HAP-1 (cell line): ENCODE measurements around the gene TMIGD3.

ENCODE experiments used
- DNase-seq, 2 experiments: peaks; one replicate each; pipeline ENCODE4 v3.0.0-alpha.2; 2016 to 2020; ENCODE audit warnings: low spot score in 2 of 2
- H3K27me3 ChIP-seq: fragments of 250-450 bp; sonication (Bioruptor Pico); 2 replicates; pipeline ENCODE4 v1.5.1; 2020; ENCODE audit warnings: low read depth, mild to moderate bottlenecking, moderate library complexity
- H3K36me3 ChIP-seq: fragments of 250-450 bp; sonication (Bioruptor Pico); replicated peaks from 2 replicates; pipeline ENCODE4 v1.5.1; 2020; ENCODE audit warnings: mild to moderate bottlenecking
- H3K4me1 ChIP-seq: fragments of 250-450 bp; sonication (Bioruptor Pico); 2 replicates; pipeline ENCODE4 v1.5.1; 2020; ENCODE audit warnings: mild to moderate bottlenecking
- H3K4me3 ChIP-seq: fragments of 250-450 bp; sonication (Bioruptor Pico); 2 replicates; pipeline ENCODE4 v1.5.1; 2020; ENCODE audit warnings: mild to moderate bottlenecking, moderate library complexity
- H3K9me3 ChIP-seq: fragments of 250-450 bp; sonication (Bioruptor Pico); 2 replicates; pipeline ENCODE4 v1.5.1; 2020; ENCODE audit warnings: mild to moderate bottlenecking, moderate library complexity
- in situ Hi-C: fragments of 300-500 bp; cut with MboI; formaldehyde crosslinking; loops from 3 replicates; pipeline ENCODE4 v1.14.3; 2020; ENCODE audit warnings: low sequenced_read_pairs, inconsistent platforms, mixed read lengths

TMIGD3 gene

DNA sequence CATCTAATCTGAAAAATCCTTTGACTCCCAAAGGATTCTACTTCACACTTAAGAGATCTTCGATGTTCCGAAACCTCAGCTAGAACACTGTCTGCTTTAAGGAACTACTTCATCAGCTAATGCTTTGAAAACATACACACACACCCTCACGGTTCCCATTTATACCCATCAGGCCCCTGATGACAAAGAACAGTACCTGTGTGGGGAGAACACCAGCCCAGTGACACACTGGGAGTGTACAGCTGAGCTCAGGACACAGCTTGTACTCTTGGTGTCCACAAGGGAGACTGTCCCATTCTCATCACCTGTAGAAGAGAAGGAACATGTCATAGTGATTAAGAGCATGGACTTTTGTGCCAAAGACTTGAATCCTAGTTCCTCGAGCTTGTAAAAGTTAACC lies 61.0 kb downstream of the TMIGD3 start:
- Histone ChIP-seq H3K9me3 (no peaks in the 10 kb centered on the region), H3K27me3 (no peaks in the 10 kb centered on the region), H3K36me3 (peaks cover 72% of the 10 kb centered on the region), H3K4me1 (peaks cover 19% of the 10 kb centered on the region), H3K4me3 (no peak overlapping the region)
- DNase-seq: no peak
- in situ Hi-C loops: no loop called here

GRCh38 chr1:111441573-111442192 lies 61.8 kb downstream of the TMIGD3 start:
- Histone ChIP-seq H3K36me3 (peaks cover 67% of the 10 kb centered on the region), H3K27me3 (no peaks in the 10 kb centered on the region), H3K9me3 (no peaks in the 10 kb centered on the region), H3K4me1 (peaks cover 15% of the 10 kb centered on the region), H3K4me3 (no peak overlapping the region)
- peak in 1 of 2 experiments; percentile 71 for DNase-seq
- in situ Hi-C loops: no loop called here

DNA sequence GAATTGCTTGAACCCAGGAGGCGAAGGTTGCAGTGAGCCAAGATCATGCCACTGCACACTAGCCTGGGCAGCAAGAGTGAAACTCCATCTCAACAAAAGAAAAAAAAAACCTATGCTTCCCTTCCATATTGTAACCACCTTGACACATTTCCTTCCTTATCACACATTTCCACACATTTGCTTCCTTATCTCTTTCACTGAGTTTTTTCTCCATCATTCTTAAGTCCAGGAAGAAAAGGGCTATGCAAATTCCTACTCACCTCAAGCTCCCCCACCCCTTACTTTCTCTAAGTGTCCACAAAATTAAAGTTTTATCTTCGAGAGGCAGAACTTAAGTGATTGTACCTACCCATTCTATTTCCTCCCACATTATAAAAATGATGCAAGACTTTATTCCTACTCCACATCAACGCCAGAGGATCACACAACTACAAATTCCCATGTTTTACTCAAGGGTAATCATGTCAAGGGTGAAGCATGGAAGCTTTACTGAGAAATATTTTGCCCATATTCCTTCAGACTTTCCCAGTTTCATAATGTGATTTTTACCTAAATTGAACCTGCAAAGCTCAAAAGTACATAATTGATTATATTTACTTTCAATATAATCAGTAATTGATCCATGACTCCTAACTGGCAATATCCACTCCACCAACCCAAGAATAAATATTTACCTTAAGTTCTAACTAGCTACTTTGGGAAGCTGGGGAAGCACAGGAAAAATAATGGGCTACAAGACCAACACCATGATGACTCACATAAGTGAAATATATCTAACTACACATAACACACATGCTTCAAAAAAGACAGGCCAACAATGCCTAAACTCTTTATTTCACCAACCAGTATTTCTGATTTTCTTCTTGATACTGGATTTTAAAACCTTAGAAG lies 63.7 kb downstream of the TMIGD3 start:
- Histone ChIP-seq H3K4me3 (no peak overlapping the region), H3K36me3 (peaks cover 57% of the 10 kb centered on the region)
- in situ Hi-C loops: no loop called here

GRCh38 chr1:111436726-111437125 lies 66.7 kb downstream of the TMIGD3 start:
- no peaks in the 10 kb centered on the region for H3K4me1 ChIP-seq

More for the DNA sequence above, 63.7 kb downstream of the TMIGD3 start:
- Histone ChIP-seq H3K27me3 (no peaks in the 10 kb centered on the region; the same call in 1 of the 2 replicates), H3K9me3 (no peaks in the 10 kb centered on the region), H3K4me1 (peaks cover 10% of the 10 kb centered on the region)
- DNase-seq: no peak

More at GRCh38 chr1:111436726-111437125, 66.7 kb downstream of the TMIGD3 start:
- no peak for DNase-seq
- Histone ChIP-seq H3K4me3 (no peak overlapping the region), H3K36me3 (peaks cover 35% of the 10 kb centered on the region), H3K27me3 (no peaks in the 10 kb centered on the region; the same call in none of the 2 replicates), H3K9me3 (no peaks in the 10 kb centered on the region)
- in situ Hi-C loops: no loop called here
